WTC11 (cell line): Measurements from ENCODE around the gene CTNND2. TPM values are rescaled to one million over a fixed set of nuclear protein-coding genes. Genes with fewer than 3 reads are reported as not detected.

Source experiments
- ATAC-seq: fragments of 200-7000 bp; cut with Tn5 transposase; 2 replicates; pipeline ENCODE4 v1.10.0; 2021; ENCODE audit warnings: mild to moderate bottlenecking, moderate library complexity
- CTCF ChIA-PET: fragments of 300-600 bp; sonication (Branson Sonifier 250); formaldehyde crosslinking; loops from one replicate; lab custom pipeline; 2021; ENCODE audit warnings: antibody characterized with exemption; lab: Charles Lee
- POLR2A ChIA-PET: fragments of 350-600 bp; sonication (Branson Sonifier 250); formaldehyde crosslinking; loops from one replicate; lab custom pipeline; 2021; ENCODE audit warnings: antibody characterized with exemption; lab: Charles Lee
- DNase-seq: peaks from one replicate; pipeline ENCODE4 v3.0.0; 2021; ENCODE audit warnings: low spot score
- H3K27ac Mint-ChIP-seq: 2 replicates; pipeline ENCODE4 v1.8.0; 2021; ENCODE audit warnings: mixed read lengths
- H3K27me3 Mint-ChIP-seq: 2 replicates; pipeline ENCODE4 v1.8.0; 2021; ENCODE audit warnings: low read depth, mild to moderate bottlenecking, moderate library complexity, mixed read lengths
- H3K36me3 Mint-ChIP-seq: 2 replicates; pipeline ENCODE4 v1.8.0; 2021; ENCODE audit warnings: mixed read lengths
- H3K4me1 Mint-ChIP-seq: 2 replicates; pipeline ENCODE4 v1.8.0; 2022; ENCODE audit warnings: mixed read lengths
- H3K4me3 Mint-ChIP-seq: 2 replicates; pipeline ENCODE4 v1.8.0; 2021; ENCODE audit warnings: mild to moderate bottlenecking, moderate library complexity, mixed read lengths
- H3K9me3 Mint-ChIP-seq: 2 replicates; pipeline ENCODE4 v1.8.0; 2021; ENCODE audit warnings: mixed read lengths
- ATF1 ChIP-seq: sonication (generic); formaldehyde crosslinking; IDR thresholded peaks from 2 replicates; pipeline ENCODE4 v1.8.1; 2023; ENCODE audit warnings: mild to moderate bottlenecking, moderate library complexity, missing genetic modification reagents
- CBFB ChIP-seq: sonication (generic); formaldehyde crosslinking; IDR thresholded peaks from 2 replicates; pipeline ENCODE4 v1.8.1; 2022; ENCODE audit warnings: mild to moderate bottlenecking, low read depth, missing genetic modification reagents
- CREM ChIP-seq: sonication (generic); formaldehyde crosslinking; IDR thresholded peaks from 2 replicates; pipeline ENCODE4 v1.8.1; 2022; ENCODE audit warnings: mild to moderate bottlenecking, missing genetic modification reagents, moderate library complexity
- ERG ChIP-seq: fragments of 250-450 bp; sonication (Bioruptor Pico); IDR thresholded peaks from 2 replicates; pipeline ENCODE4 v1.8.0; 2021; ENCODE audit warnings: mild to moderate bottlenecking
- ETV6 ChIP-seq: sonication (generic); formaldehyde crosslinking; IDR thresholded peaks from 2 replicates; pipeline ENCODE4 v1.8.1; 2022; ENCODE audit warnings: mild to moderate bottlenecking, missing genetic modification reagents
- FOXJ3 ChIP-seq: sonication (generic); formaldehyde crosslinking; IDR thresholded peaks from 2 replicates; pipeline ENCODE4 v1.9.0; 2021; ENCODE audit warnings: missing genetic modification reagents, mild to moderate bottlenecking, borderline replicate concordance
- FOXK1 ChIP-seq: sonication (generic); formaldehyde crosslinking; IDR thresholded peaks from 2 replicates; pipeline ENCODE4 v1.8.0; 2022; ENCODE audit warnings: mild to moderate bottlenecking, moderate library complexity, missing genetic modification reagents
- GABPB1 ChIP-seq: sonication (generic); formaldehyde crosslinking; IDR thresholded peaks from 2 replicates; pipeline ENCODE4 v1.8.1; 2023; ENCODE audit warnings: mild to moderate bottlenecking, missing genetic modification reagents
- GRHL2 ChIP-seq: fragments of 250-450 bp; sonication (Bioruptor Pico); IDR thresholded peaks from 2 replicates; pipeline ENCODE4 v1.8.0; 2022; ENCODE audit warnings: mild to moderate bottlenecking, moderate library complexity; ENCODE audit not compliant: insufficient replicate concordance, severe bottlenecking
- HMGXB4 ChIP-seq: sonication (generic); formaldehyde crosslinking; IDR thresholded peaks from 2 replicates; pipeline ENCODE4 v1.8.1; 2023; ENCODE audit warnings: mild to moderate bottlenecking, moderate library complexity, missing genetic modification reagents
- KAT7 ChIP-seq: sonication (generic); formaldehyde crosslinking; IDR thresholded peaks from 2 replicates; pipeline ENCODE4 v1.8.1; 2023; ENCODE audit warnings: missing genetic modification reagents, mild to moderate bottlenecking, borderline replicate concordance
- NFYB ChIP-seq: sonication (generic); formaldehyde crosslinking; conservative IDR thresholded peaks from 2 replicates; pipeline ENCODE4 v1.8.0; 2022; ENCODE audit warnings: low read depth, missing genetic modification reagents
- NR1H2 ChIP-seq: sonication (generic); formaldehyde crosslinking; IDR thresholded peaks from 2 replicates; pipeline ENCODE4 v1.9.0; 2021; ENCODE audit warnings: mild to moderate bottlenecking, moderate library complexity, missing genetic modification reagents
- NR2C2 ChIP-seq: sonication (generic); formaldehyde crosslinking; IDR thresholded peaks from 2 replicates; pipeline ENCODE4 v1.8.0; 2022; ENCODE audit warnings: mild to moderate bottlenecking, missing genetic modification reagents
- OVOL2 ChIP-seq: fragments of 250-450 bp; sonication (Bioruptor Pico); IDR thresholded peaks from 2 replicates; pipeline ENCODE4 v1.9.0; 2021; ENCODE audit warnings: mild to moderate bottlenecking, borderline replicate concordance
- SP1 ChIP-seq: sonication (generic); formaldehyde crosslinking; conservative IDR thresholded peaks from 2 replicates; pipeline ENCODE4 v1.8.1; 2022; ENCODE audit warnings: missing genetic modification reagents
- TP53 ChIP-seq: sonication (generic); formaldehyde crosslinking; IDR thresholded peaks from 2 replicates; pipeline ENCODE4 v1.8.1; 2023; ENCODE audit warnings: mild to moderate bottlenecking, missing genetic modification reagents
- ZBTB21 ChIP-seq: sonication (generic); formaldehyde crosslinking; IDR thresholded peaks from 2 replicates; pipeline ENCODE4 v1.8.1; 2023; ENCODE audit warnings: mild to moderate bottlenecking, missing genetic modification reagents, borderline replicate concordance
- ZNF121 ChIP-seq: sonication (generic); formaldehyde crosslinking; IDR thresholded peaks from 2 replicates; pipeline ENCODE4 v1.8.0; 2023; ENCODE audit warnings: missing genetic modification reagents
- ZNF138 ChIP-seq: sonication (generic); formaldehyde crosslinking; conservative IDR thresholded peaks from 2 replicates; pipeline ENCODE4 v1.8.1; 2022; ENCODE audit warnings: mild to moderate bottlenecking, moderate library complexity, missing genetic modification reagents
- ZNF219 ChIP-seq: sonication (generic); formaldehyde crosslinking; IDR thresholded peaks from 2 replicates; pipeline ENCODE4 v1.8.0; 2023; ENCODE audit warnings: missing genetic modification reagents, mild to moderate bottlenecking, borderline replicate concordance
- ZNF317 ChIP-seq: sonication (generic); formaldehyde crosslinking; IDR thresholded peaks from 2 replicates; pipeline ENCODE4 v1.8.1; 2023; ENCODE audit warnings: low read depth, mild to moderate bottlenecking, moderate library complexity, missing genetic modification reagents, borderline replicate concordance
- ZNF423 ChIP-seq: fragments of 250-450 bp; sonication (Bioruptor Pico); IDR thresholded peaks from 2 replicates; pipeline ENCODE4 v2.1.2; 2022; ENCODE audit warnings: mild to moderate bottlenecking, moderate library complexity
- total RNA-seq: library from RNA; stranded (reverse); gene quantifications from 3 replicates; pipeline ENCODE4 v1.2.3, GENCODE V29; 2021
- TF ChIP-seq, protein P1 (sequence below): sonication (generic); formaldehyde crosslinking; IDR thresholded peaks from 2 replicates; pipeline ENCODE4 v1.8.0; 2023; ENCODE audit warnings: missing genetic modification reagents
- TF ChIP-seq, protein P2 (sequence below): sonication (generic); formaldehyde crosslinking; IDR thresholded peaks from 2 replicates; pipeline ENCODE4 v1.8.0; 2023; ENCODE audit warnings: missing genetic modification reagents, mild to moderate bottlenecking, borderline replicate concordance

The CTNND2 gene
- total RNA-seq, 1 experiment from 2014 or later = 11.9 TPM

GRCh38 chr5:11044581-11044980 is 859.7 kb downstream of the CTNND2 start (continued):
- TF ChIP-seq NR2C2 (CRISPR knock-in tag) (no peak), ZNF219 (CRISPR knock-in tag) (no peak), ATF1 (CRISPR knock-in tag) (no peak), GRHL2 (no peak), HMGXB4 (no peak), OVOL2 (CRISPR knock-in tag) (no peak), ZNF121 (CRISPR knock-in tag) (no peak), CREM (CRISPR knock-in tag) (no peak), SP1 (CRISPR knock-in tag) (no peak), ZBTB21 (CRISPR knock-in tag) (no peak)

- ATAC-seq = no peak
- H3K4me1 Mint-ChIP-seq = no peaks in the 10 kb centered on the region
- no peaks in the 10 kb centered on the region for H3K36me3 Mint-ChIP-seq
- ChIA-PET POLR2A (no interaction called here), CTCF (no interaction called here)
- no peaks in the 10 kb centered on the region for H3K9me3 Mint-ChIP-seq
- no peaks in the 10 kb centered on the region for H3K27me3 Mint-ChIP-seq
- no peak overlapping the region for H3K4me3 Mint-ChIP-seq
- no peak for DNase-seq
- H3K27ac Mint-ChIP-seq = no peak overlapping the region
- TF ChIP-seq, protein P1, sequence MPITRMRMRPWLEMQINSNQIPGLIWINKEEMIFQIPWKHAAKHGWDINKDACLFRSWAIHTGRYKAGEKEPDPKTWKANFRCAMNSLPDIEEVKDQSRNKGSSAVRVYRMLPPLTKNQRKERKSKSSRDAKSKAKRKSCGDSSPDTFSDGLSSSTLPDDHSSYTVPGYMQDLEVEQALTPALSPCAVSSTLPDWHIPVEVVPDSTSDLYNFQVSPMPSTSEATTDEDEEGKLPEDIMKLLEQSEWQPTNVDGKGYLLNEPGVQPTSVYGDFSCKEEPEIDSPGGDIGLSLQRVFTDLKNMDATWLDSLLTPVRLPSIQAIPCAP (CRISPR knock-in tag) = no peak
- TF ChIP-seq ZNF423 (CRISPR knock-in tag) (no peak), ERG (no peak), ZBTB21 (CRISPR knock-in tag) (no peak), GABPB1 (CRISPR knock-in tag) (no peak), CBFB (no peak), FOXK1 (no peak), NFYB (no peak), FOXJ3 (CRISPR knock-in tag) (no peak)
Measured at GRCh38 chr5:11043881-11044280, 860.4 kb downstream of the CTNND2 start.

DNA sequence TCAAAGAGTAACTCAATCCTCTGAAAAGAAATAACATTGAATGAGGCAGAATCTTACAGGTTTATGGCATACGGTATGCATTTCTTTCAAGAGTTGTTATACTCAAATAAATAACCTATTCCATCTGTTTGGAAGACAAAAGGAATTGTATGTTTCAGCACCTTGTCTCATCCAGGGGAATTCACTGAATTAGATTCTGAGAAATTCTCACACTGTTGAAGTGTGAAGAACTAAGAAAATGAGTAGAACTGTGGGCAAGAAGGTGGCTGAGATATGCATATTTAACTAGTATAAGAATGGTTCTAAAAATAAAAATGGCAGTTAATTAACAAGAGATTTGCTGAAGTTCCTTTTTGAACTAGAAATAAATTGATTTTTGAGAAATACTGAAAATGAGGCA is 863.9 kb downstream of the CTNND2 start:
- Mint-ChIP-seq H3K27me3 (no peaks in the 10 kb centered on the region), H3K4me3 (no peak overlapping the region), H3K36me3 (no peaks in the 10 kb centered on the region), H3K9me3 (no peaks in the 10 kb centered on the region), H3K27ac (no peak overlapping the region), H3K4me1 (no peaks in the 10 kb centered on the region)
- no peak for ATAC-seq
- no peak for DNase-seq
- ChIA-PET POLR2A (no interaction called here), CTCF (no interaction called here)
- TF ChIP-seq TP53 (CRISPR knock-in tag) = no peak
- TF ChIP-seq ZNF423 (CRISPR knock-in tag) = no peak
- TF ChIP-seq, protein P1 (CRISPR knock-in tag) = no peak
- TF ChIP-seq ZNF317 (CRISPR knock-in tag) = no peak
- TF ChIP-seq, protein P2, sequence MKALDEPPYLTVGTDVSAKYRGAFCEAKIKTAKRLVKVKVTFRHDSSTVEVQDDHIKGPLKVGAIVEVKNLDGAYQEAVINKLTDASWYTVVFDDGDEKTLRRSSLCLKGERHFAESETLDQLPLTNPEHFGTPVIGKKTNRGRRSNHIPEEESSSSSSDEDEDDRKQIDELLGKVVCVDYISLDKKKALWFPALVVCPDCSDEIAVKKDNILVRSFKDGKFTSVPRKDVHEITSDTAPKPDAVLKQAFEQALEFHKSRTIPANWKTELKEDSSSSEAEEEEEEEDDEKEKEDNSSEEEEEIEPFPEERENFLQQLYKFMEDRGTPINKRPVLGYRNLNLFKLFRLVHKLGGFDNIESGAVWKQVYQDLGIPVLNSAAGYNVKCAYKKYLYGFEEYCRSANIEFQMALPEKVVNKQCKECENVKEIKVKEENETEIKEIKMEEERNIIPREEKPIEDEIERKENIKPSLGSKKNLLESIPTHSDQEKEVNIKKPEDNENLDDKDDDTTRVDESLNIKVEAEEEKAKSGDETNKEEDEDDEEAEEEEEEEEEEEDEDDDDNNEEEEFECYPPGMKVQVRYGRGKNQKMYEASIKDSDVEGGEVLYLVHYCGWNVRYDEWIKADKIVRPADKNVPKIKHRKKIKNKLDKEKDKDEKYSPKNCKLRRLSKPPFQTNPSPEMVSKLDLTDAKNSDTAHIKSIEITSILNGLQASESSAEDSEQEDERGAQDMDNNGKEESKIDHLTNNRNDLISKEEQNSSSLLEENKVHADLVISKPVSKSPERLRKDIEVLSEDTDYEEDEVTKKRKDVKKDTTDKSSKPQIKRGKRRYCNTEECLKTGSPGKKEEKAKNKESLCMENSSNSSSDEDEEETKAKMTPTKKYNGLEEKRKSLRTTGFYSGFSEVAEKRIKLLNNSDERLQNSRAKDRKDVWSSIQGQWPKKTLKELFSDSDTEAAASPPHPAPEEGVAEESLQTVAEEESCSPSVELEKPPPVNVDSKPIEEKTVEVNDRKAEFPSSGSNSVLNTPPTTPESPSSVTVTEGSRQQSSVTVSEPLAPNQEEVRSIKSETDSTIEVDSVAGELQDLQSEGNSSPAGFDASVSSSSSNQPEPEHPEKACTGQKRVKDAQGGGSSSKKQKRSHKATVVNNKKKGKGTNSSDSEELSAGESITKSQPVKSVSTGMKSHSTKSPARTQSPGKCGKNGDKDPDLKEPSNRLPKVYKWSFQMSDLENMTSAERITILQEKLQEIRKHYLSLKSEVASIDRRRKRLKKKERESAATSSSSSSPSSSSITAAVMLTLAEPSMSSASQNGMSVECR (CRISPR knock-in tag) = no peak
- no peak for TF ChIP-seq ZNF138 (CRISPR knock-in tag)
- TF ChIP-seq KAT7 = no peak
- no peak for TF ChIP-seq ZNF219 (CRISPR knock-in tag)
- TF ChIP-seq ERG = no peak
- no peak for TF ChIP-seq NR1H2 (CRISPR knock-in tag)
- no peak for TF ChIP-seq ETV6 (CRISPR knock-in tag)
